NOMO-1 treated with dmso at 0.1 percent for 144 hours (cell line): ENCODE measurements around the gene ZSWIM4.

Experiments
- DNase-seq: peaks from one replicate; lab custom pipeline; 2025; ENCODE audit not compliant: unreplicated experiment; lab: John Stamatoyannopoulos, UW

Gene ZSWIM4

DNA sequence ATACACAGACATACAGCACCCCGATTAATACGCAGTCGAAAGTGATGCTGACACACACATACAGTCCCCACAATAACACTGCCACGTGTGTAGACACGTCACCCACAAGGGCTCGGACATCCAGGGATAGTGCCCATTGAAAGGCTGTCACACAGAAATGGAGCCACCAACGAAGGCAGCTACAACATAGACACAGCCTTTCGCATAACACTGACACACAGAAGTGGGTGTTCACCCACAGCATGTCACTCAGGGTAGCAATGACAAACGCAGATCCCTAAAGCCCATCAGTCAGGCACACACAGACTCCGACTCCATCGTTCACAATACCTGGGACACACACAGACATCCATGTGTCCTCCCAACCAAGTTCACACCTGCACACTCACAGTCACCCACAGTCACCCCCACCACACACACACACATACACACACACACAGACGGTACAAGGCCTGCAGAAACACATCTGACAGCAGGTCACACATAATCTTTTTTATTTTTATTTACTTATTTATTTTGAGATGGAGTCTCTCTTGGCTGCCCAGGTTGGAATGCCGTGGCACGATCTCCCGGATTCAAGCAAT is 71.3 kb downstream of the ZSWIM4 start:
- DNase-seq = no peak

DNA sequence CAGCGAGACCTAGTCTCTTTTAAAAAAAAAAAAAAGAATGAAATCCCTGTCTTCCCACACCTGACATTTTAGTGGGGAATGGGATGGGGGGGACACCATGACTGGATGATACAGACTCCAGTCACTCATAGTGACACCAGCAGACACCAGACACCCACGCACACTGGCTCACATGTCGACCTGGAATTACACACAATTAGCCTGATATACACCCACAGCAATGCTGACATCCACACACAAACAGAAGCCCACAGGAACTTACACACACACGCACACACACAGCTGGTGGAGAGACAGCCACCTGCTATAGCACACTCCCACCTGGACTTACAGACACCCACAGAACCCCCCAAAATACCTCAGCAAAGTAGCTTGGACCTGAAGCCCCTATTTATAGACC is 73.4 kb downstream of the ZSWIM4 start:
- DNase-seq = no peak

DNA sequence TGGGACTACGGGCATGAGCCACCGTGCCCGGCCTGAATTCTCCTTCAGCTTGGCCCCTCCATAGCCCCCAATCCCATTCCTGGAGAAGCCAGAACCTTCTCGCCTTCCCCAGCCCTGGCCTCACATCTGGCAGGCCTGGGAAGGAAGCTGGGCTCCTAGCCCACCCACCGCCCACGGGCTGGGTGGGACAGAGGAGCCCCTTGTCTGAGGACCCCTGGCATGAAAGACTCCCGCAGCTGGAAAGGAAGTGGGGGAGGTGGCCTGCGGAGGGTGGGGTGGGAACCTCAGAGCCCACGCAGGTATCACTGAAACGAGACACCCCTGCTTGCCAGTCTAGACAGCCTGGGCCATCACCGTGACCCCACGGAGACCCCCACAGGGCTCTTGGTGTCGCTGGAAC is 74.0 kb downstream of the ZSWIM4 start:
- no peak for DNase-seq

DNA sequence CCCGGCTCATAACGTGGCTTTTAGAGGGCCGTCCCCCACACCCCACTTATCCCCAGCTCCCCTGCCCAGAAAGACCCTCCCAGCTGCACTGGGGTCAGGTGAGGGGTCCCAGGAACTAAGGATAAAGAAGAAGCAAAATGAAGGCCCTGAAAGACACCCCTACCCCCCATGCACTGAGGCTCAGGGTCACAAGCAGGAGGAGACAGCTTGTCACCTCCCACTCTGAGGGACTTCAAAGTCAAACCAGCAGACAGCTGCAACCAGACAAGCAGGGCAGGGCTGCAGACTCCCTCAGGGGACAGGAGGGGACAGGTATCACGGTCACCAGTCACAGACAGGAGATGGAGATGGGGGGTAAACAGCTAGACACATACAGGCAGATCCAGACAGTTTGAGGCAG is 75.6 kb downstream of the ZSWIM4 start:
- no peak for DNase-seq

DNA sequence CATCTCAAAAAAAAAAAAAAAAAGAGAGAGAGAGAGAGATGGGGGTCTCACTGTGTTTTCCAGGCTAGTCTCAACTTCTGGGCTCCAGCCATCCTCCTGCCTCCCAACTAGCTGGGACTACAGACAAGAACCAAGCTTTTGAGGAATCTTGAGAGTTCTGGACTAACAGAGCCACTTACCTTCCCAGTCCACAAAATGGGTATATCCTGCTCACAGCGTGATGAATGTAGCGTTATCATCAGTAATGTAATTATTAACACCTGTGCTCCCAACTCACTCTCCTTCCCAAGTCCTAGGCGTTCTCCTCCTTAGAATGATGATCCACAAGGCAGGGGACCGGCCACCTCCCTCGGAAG is 77.1 kb downstream of the ZSWIM4 start:
- no peak for DNase-seq

DNA sequence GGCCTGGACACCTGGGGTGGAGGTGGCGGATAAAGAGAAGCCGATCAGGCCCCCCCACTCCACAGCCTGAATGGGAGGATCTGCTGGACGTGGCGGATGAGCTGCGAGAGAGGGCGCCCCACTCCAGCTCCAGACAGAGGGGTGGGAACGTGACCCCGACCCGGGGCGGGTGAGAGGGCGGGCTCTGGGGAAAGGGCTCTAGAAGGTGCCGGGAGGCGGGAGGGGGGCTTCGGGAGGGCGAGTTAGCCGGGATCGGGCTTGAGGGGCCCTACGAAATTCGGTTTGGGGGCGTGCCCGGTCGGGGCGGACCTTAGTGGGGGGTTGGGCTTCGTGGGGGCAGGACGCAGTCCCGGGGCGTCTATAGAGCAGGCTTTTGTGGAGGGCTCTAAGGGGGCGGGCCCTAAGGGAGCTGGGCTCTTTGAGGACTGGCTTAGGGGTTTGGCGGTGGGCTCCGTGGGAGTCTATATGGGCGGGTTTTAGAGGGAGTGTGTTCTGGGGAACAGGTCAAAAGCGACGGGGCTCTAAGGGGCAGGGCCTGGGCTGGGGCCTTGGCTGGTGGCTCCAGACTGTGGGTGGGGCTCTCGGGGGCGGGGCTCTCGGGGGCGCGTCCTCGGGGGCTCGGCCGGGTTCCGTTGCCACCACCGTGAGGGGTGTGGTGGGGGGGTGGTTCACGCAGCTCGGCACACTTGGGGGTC is 77.6 kb downstream of the ZSWIM4 start:
- DNase-seq = peak; percentile 37

DNA sequence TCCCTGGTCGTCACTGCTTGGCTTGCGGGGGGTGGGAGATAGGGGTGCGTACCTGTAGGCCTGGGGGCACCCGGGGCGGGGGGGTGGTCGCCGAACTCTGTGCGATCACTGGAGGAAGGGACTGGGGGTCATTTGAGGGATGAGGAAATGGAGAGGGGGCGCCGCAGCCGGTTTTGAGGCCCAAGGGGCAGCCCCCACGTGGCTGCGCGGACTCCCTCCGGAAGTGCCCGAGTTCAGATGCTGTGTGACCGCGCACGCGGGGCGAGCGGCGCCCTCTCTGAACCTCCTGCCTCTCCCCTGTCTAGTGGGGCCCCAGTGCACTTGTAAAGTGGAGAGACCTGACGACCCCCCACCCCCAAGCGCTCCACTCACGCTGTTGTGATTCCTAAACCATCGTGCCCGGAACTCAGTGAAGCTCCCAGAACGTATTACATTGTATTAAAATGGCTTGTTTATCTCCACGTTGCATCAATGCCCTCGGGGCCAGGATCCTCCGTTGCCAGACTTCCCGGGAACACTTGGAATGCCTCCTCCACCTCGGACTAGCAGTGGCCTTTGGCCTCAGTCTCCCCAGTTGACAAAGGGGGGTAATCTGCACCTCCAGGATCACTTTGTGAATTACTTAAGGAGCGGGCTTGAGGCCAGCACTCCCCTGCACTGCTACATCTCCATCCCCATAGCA is 78.7 kb downstream of the ZSWIM4 start:
- no peak for DNase-seq

DNA sequence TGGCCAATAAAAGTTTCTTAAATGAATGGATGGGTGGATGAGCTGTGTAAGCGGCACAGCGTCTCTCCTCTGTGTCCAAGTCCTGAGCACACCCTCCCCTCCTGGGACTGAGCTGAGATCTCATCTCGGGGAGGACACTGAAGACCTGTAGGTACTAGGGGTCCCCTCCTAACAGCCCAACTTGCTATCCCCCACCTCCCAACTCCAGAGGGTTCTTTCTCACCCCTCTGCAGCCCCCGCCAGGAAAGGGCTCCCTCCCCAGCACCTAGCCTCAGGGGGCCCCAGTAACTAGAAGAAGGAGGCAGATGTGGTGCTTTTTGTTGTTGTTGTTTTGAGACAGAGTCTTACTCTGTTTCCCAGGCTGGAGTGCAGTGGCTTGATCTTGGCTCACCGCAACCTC is 80.6 kb downstream of the ZSWIM4 start:
- DNase-seq = no peak

DNA sequence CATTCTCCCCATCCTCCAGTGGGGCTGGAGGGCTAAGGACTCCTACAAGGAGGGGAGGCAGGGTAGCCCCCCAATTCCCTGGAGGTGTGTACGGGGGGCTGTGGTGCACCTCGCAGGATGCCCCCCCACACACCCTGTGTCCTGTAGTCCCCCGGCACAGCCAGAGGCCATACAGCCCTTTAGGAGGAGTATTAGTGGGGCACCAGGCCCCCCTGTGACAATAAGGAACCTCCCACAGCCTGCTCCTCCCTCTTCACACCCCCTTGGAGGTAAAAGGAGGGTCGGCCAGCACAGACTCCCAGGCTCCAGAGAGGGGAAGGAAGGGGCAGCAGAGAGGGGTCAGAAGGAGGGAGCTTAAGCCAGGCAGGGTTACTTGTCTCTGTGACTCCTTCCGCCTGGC is 81.6 kb downstream of the ZSWIM4 start, which contains the start of gene NANOS3:
Gene NANOS3, plus strand, starts transcription at position 301 of the 400 bp plus-strand sequence. CDS start 115 bp downstream, outside the sequence.
- no peak for DNase-seq

DNA sequence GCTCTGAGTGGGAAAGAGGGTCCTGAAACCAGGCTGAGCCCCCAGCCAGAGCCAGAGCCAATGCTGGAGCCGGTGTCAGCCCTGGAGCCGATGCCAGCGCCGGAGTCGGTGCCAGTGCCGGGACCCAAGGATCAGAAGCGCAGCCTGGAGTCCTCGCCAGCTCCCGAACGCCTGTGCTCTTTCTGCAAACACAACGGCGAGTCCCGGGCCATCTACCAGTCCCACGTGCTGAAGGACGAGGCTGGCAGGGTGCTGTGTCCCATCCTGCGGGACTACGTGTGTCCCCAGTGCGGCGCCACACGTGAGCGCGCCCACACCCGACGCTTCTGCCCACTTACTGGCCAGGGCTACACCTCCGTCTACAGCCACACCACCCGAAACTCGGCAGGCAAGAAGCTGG is 82.1 kb downstream of the ZSWIM4 start:
- DNase-seq = no peak

DNA sequence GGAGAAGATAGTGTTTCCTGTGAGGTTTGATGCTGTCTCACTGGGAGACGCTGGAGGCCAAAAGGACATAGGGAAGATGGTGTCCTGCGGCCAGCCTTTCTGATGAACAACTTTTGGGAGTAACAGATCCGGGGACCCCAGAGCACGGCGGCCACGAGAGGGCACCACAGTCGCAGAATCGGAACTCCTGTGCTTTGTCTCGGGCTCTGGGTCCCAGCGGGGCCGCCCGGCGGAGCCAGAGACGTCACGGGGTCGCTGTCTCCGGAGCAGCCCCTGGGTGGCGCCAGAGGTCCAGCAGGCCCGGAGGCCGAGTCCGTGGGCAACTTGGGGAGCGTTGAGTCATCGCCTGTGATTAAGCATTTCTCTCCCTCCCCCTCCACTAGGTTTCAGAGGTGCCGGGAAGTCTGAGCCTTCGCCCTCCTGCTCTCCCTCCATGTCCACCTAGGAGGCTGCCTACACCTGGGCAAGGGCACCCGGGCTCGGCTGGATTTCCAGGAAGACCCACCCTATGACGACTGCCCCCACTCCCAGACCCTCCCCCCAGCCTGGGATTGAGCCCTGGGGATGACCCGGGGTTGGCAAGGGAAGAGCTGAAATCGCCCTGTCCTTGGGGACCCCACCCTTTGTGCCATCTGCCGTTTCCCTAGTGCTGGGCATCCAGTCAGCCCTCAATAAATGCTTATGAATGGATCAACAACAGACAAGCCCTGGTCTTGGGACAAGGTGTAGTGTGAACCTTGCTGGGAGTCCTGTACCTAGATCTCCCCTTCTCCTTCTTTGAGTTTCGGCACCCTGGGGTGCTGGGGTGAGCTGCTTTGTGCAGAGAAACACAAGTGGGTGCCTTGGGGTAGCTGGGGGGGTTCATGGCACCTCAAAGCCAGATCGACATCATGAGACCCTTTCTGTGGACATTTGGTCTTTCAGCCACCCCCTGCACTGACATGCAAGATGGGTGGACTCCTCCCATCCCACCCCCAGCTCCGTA is 85.1 kb downstream of the ZSWIM4 start:
- DNase-seq = peak; percentile 96

DNA sequence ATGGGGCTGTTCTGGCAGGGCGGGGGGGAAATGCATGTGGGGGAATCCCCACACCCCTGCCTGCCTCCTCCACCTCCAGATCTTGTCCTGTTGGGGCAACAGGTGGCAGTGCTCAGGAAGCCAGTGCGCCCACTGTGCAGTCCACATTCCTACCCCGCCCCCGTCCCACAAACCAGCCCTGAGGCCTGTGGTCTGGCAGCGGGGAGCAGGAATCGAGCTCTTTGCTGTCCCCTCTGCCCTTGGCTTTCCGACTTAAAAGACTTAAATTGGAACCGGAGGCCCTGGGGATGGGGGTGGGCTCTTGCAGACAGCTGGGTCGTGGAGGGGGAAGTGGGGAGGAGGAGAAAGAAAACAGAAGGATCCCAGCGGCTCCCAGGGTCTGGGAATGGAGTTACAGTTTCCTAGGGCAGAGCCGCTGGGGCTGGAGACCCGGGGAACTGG is 86.0 kb downstream of the ZSWIM4 start:
- no peak for DNase-seq
